SK-N-DZ (cell line): ENCODE results near the gene CSTB.

Source experiments
- DNase-seq: peaks from one replicate; pipeline ENCODE4 v3.0.0-alpha.2; 2015; ENCODE audit warnings: low spot score

Gene CSTB

GRCh38 chr21:43811262-43812105, 35.4 kb upstream of the CSTB start:
- DNase-seq, result no peak

GRCh38 chr21:43810505-43811261, 34.6 kb upstream of the CSTB start:
- peak; percentile 81 for DNase-seq

GRCh38 chr21:43809853-43810504, 33.9 kb upstream of the CSTB start:
- no peak for DNase-seq

GRCh38 chr21:43809346-43809799, 33.3 kb upstream of the CSTB start:
- DNase-seq, result no peak

GRCh38 chr21:43808832-43809251, 32.7 kb upstream of the CSTB start:
- DNase-seq, result no peak

GRCh38 chr21:43808367-43808766, 32.3 kb upstream of the CSTB start:
- no peak for DNase-seq

- DNase-seq, result no peak
Measured at GRCh38 chr21:43806017-43806710, 30.1 kb upstream of the CSTB start.

- no peak for DNase-seq
Measured at GRCh38 chr21:43805275-43805800, 29.2 kb upstream of the CSTB start.

GRCh38 chr21:43803558-43804300, 27.6 kb upstream of the CSTB start:
- DNase-seq, result no peak

GRCh38 chr21:43802713-43803313, 26.7 kb upstream of the CSTB start:
- DNase-seq, result no peak

GRCh38 chr21:43801006-43801783, 25.1 kb upstream of the CSTB start:
- DNase-seq, result no peak

- no peak for DNase-seq
Measured at GRCh38 chr21:43800566-43800965, 24.5 kb upstream of the CSTB start.

GRCh38 chr21:43800124-43800523, 24.0 kb upstream of the CSTB start:
- DNase-seq, result no peak

- no peak for DNase-seq
Measured at GRCh38 chr21:43799301-43799840, 23.3 kb upstream of the CSTB start.

GRCh38 chr21:43797925-43798715, 22.0 kb upstream of the CSTB start:
- DNase-seq, result no peak

- DNase-seq, result no peak
Measured at GRCh38 chr21:43797415-43797814, 21.3 kb upstream of the CSTB start.

- no peak for DNase-seq
Measured at GRCh38 chr21:43794857-43795256, 18.7 kb upstream of the CSTB start.

- DNase-seq, result no peak
Measured at GRCh38 chr21:43794311-43794710, 18.2 kb upstream of the CSTB start.
